HEK293 (cell line): Measurements from ENCODE around the gene VKORC1.
A peak's percentile ranks its signal among the peaks of the same experiment; 100 is the strongest.

Experiments
- GLIS1 ChIP-seq: fragments of 450-650 bp; formaldehyde crosslinking; IDR thresholded peaks from 2 replicates; pipeline ENCODE4 v1.5.1; 2016; ENCODE audit warnings: missing biosample characterization, missing genetic modification characterization
- KLF1 ChIP-seq: fragments of 450-650 bp; formaldehyde crosslinking; IDR thresholded peaks from 2 replicates; pipeline ENCODE4 v1.5.1; 2016; ENCODE audit warnings: missing biosample characterization, missing genetic modification characterization
- KLF10 ChIP-seq: fragments of 450-650 bp; IDR thresholded peaks from 2 replicates; pipeline ENCODE4 v1.5.1; 2018; ENCODE audit warnings: missing biosample characterization, mild to moderate bottlenecking, missing genetic modification characterization
- MYNN ChIP-seq: fragments of 450-650 bp; formaldehyde crosslinking; IDR thresholded peaks from 2 replicates; pipeline ENCODE4 v1.5.1; 2016; ENCODE audit warnings: missing biosample characterization, missing genetic modification characterization, borderline replicate concordance
- SALL2 ChIP-seq: fragments of 450-650 bp; formaldehyde crosslinking; IDR thresholded peaks from 2 replicates; pipeline ENCODE4 v1.5.0; 2017; ENCODE audit warnings: missing biosample characterization, mild to moderate bottlenecking, missing genetic modification characterization, borderline replicate concordance
- SP7 ChIP-seq: fragments of 450-650 bp; formaldehyde crosslinking; IDR thresholded peaks from 2 replicates; pipeline ENCODE4 v1.5.1; 2016; ENCODE audit warnings: missing biosample characterization, missing genetic modification characterization
- YY1 ChIP-seq: fragments of 450-650 bp; formaldehyde crosslinking; IDR thresholded peaks from 2 replicates; pipeline ENCODE4 v1.5.1; 2018; ENCODE audit warnings: missing biosample characterization, missing genetic modification characterization
- ZBTB20 ChIP-seq: fragments of 450-650 bp; formaldehyde crosslinking; IDR thresholded peaks from 2 replicates; pipeline ENCODE4 v1.5.1; 2016; ENCODE audit warnings: missing biosample characterization, missing genetic modification characterization
- ZNF138 ChIP-seq: fragments of 450-650 bp; formaldehyde crosslinking; IDR thresholded peaks from 2 replicates; pipeline ENCODE4 v1.5.1; 2016; ENCODE audit warnings: missing biosample characterization, missing genetic modification characterization, borderline replicate concordance
- ZNF146 ChIP-seq: fragments of 450-650 bp; formaldehyde crosslinking; IDR thresholded peaks from 2 replicates; pipeline ENCODE4 v1.5.1; 2016; ENCODE audit warnings: missing biosample characterization, missing genetic modification characterization
- ZNF157 ChIP-seq: fragments of 450-650 bp; formaldehyde crosslinking; IDR thresholded peaks from 2 replicates; pipeline ENCODE4 v1.5.1; 2016; ENCODE audit warnings: missing biosample characterization, missing genetic modification characterization
- ZNF174 ChIP-seq: fragments of 450-650 bp; formaldehyde crosslinking; IDR thresholded peaks from 2 replicates; pipeline ENCODE4 v1.5.0; 2017; ENCODE audit warnings: missing biosample characterization, mild to moderate bottlenecking, missing genetic modification characterization
- ZNF202 ChIP-seq: fragments of 450-650 bp; formaldehyde crosslinking; IDR thresholded peaks from 2 replicates; pipeline ENCODE4 v1.5.1; 2016; ENCODE audit warnings: missing biosample characterization, missing genetic modification characterization, borderline replicate concordance
- ZNF211 ChIP-seq: fragments of 450-650 bp; formaldehyde crosslinking; IDR thresholded peaks from 2 replicates; pipeline ENCODE4 v1.5.1; 2016; ENCODE audit warnings: low read depth, missing biosample characterization, missing genetic modification characterization
- ZNF221 ChIP-seq: fragments of 450-650 bp; formaldehyde crosslinking; IDR thresholded peaks from 2 replicates; pipeline ENCODE4 v1.5.1; 2017; ENCODE audit warnings: missing biosample characterization, missing genetic modification characterization, borderline replicate concordance
- ZNF354C ChIP-seq: fragments of 450-650 bp; formaldehyde crosslinking; IDR thresholded peaks from 2 replicates; pipeline ENCODE4 v1.5.1; 2016; ENCODE audit warnings: missing biosample characterization, missing genetic modification characterization, low read depth, borderline replicate concordance
- ZNF366 ChIP-seq: fragments of 450-650 bp; formaldehyde crosslinking; conservative IDR thresholded peaks from 2 replicates; pipeline ENCODE4 v1.5.1; 2016; ENCODE audit warnings: missing biosample characterization, missing genetic modification characterization
- ZNF521 ChIP-seq: fragments of 450-650 bp; formaldehyde crosslinking; IDR thresholded peaks from 2 replicates; pipeline ENCODE4 v1.5.1; 2017; ENCODE audit warnings: missing biosample characterization, mild to moderate bottlenecking, missing genetic modification characterization
- ZNF561 ChIP-seq: fragments of 450-650 bp; IDR thresholded peaks from 2 replicates; pipeline ENCODE4 v1.5.1; 2018; ENCODE audit warnings: missing biosample characterization, missing genetic modification characterization, borderline replicate concordance
- ZNF629 ChIP-seq: fragments of 450-650 bp; formaldehyde crosslinking; IDR thresholded peaks from 2 replicates; pipeline ENCODE4 v1.5.1; 2017; ENCODE audit warnings: missing biosample characterization, missing genetic modification characterization
- ZNF660 ChIP-seq: fragments of 450-650 bp; IDR thresholded peaks from 2 replicates; pipeline ENCODE4 v1.5.1; 2018; ENCODE audit warnings: missing biosample characterization, mild to moderate bottlenecking, missing genetic modification characterization
- ZNF768 ChIP-seq: fragments of 450-650 bp; formaldehyde crosslinking; IDR thresholded peaks from 2 replicates; pipeline ENCODE4 v1.5.1; 2018; ENCODE audit warnings: missing biosample characterization, mild to moderate bottlenecking, missing genetic modification characterization
- ZSCAN16 ChIP-seq: fragments of 450-650 bp; formaldehyde crosslinking; IDR thresholded peaks from 2 replicates; pipeline ENCODE4 v1.5.1; 2016; ENCODE audit warnings: missing biosample characterization, missing genetic modification characterization
- ZSCAN30 ChIP-seq: fragments of 450-650 bp; IDR thresholded peaks from 2 replicates; pipeline ENCODE4 v1.5.1; 2018; ENCODE audit warnings: missing biosample characterization, mild to moderate bottlenecking, missing genetic modification characterization, moderate library complexity
- TF ChIP-seq, protein P1 (sequence below): fragments of 450-650 bp; IDR thresholded peaks from 2 replicates; pipeline ENCODE4 v1.5.1; 2018; ENCODE audit warnings: missing biosample characterization, missing genetic modification characterization
- TF ChIP-seq, protein P2 (sequence below): fragments of 450-650 bp; formaldehyde crosslinking; IDR thresholded peaks from 2 replicates; pipeline ENCODE4 v1.5.1; 2017; ENCODE audit warnings: missing biosample characterization, missing genetic modification characterization
- TF ChIP-seq, protein P3 (sequence below): fragments of 450-650 bp; formaldehyde crosslinking; IDR thresholded peaks from 2 replicates; pipeline ENCODE4 v1.5.1; 2016; ENCODE audit warnings: missing biosample characterization, missing genetic modification characterization
- TF ChIP-seq, protein P4 (sequence below): fragments of 450-650 bp; formaldehyde crosslinking; IDR thresholded peaks from 2 replicates; pipeline ENCODE4 v1.5.1; 2016; ENCODE audit warnings: missing biosample characterization, missing genetic modification characterization
- TF ChIP-seq, protein P5 (sequence below): fragments of 450-650 bp; formaldehyde crosslinking; IDR thresholded peaks from 2 replicates; pipeline ENCODE4 v1.5.1; 2016; ENCODE audit warnings: missing biosample characterization, missing genetic modification characterization

Gene VKORC1

DNA sequence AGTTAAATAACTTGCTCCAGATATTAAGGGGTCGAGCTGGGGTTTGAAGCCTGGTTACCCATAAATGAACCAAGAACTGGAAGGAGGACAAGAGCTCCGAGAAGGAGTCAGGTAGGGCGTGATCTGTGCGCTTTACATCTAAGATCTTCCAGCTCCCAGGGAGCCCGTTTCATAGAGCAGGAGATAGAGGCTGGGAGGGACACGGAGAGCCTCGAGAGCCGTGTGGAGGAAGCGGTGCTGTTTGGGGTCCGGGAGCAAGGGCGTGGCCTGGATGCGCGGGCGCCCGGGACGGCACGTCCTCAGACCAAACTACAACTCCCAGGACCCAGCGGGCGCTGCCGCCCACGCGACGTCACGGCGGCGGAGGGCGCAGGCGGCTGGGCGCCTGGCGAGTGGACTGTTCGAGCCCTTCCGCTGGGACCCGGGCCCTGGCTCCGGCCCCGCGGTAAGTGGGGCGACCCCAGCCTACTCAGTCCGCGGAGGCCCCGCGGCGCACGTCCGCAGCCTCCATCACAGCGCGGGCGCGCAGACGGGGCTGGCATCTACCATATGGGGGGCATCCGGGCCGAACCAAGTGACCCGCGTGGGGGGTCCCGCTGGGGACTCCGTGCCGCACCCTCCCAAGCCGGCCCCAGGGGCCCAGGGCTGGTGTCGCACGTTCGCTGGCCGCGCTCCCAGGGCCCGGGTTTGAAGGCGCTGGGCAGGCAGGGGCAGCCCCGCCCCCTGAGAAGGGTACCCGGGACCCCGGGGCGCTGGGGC, 13.6 kb upstream of the VKORC1 start, which contains the start of gene BCKDK (continued):
- TF ChIP-seq, protein P1, sequence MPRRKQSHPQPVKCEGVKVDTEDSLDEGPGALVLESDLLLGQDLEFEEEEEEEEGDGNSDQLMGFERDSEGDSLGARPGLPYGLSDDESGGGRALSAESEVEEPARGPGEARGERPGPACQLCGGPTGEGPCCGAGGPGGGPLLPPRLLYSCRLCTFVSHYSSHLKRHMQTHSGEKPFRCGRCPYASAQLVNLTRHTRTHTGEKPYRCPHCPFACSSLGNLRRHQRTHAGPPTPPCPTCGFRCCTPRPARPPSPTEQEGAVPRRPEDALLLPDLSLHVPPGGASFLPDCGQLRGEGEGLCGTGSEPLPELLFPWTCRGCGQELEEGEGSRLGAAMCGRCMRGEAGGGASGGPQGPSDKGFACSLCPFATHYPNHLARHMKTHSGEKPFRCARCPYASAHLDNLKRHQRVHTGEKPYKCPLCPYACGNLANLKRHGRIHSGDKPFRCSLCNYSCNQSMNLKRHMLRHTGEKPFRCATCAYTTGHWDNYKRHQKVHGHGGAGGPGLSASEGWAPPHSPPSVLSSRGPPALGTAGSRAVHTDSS (tag by site-specific recombination), result no peak
- no peak for TF ChIP-seq ZSCAN16 (tag by site-specific recombination)
- no peak for TF ChIP-seq MYNN (tag by site-specific recombination)
- peak; percentile 73; the same call in 1 of the 2 replicates for TF ChIP-seq ZSCAN30
- peak; percentile 81; the same call in 1 of the 2 replicates for TF ChIP-seq KLF1 (tag by site-specific recombination)
- TF ChIP-seq SP7 (tag by site-specific recombination), result peak; percentile 26; the same call in 1 of the 2 replicates
- TF ChIP-seq, protein P2, sequence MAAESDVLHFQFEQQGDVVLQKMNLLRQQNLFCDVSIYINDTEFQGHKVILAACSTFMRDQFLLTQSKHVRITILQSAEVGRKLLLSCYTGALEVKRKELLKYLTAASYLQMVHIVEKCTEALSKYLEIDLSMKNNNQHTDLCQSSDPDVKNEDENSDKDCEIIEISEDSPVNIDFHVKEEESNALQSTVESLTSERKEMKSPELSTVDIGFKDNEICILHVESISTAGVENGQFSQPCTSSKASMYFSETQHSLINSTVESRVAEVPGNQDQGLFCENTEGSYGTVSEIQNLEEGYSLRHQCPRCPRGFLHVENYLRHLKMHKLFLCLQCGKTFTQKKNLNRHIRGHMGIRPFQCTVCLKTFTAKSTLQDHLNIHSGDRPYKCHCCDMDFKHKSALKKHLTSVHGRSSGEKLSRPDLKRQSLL, result peak; percentile 98
- peak; percentile 90 for TF ChIP-seq ZNF629 (tag by site-specific recombination)
- TF ChIP-seq ZNF768, result no peak
- TF ChIP-seq, protein P3, sequence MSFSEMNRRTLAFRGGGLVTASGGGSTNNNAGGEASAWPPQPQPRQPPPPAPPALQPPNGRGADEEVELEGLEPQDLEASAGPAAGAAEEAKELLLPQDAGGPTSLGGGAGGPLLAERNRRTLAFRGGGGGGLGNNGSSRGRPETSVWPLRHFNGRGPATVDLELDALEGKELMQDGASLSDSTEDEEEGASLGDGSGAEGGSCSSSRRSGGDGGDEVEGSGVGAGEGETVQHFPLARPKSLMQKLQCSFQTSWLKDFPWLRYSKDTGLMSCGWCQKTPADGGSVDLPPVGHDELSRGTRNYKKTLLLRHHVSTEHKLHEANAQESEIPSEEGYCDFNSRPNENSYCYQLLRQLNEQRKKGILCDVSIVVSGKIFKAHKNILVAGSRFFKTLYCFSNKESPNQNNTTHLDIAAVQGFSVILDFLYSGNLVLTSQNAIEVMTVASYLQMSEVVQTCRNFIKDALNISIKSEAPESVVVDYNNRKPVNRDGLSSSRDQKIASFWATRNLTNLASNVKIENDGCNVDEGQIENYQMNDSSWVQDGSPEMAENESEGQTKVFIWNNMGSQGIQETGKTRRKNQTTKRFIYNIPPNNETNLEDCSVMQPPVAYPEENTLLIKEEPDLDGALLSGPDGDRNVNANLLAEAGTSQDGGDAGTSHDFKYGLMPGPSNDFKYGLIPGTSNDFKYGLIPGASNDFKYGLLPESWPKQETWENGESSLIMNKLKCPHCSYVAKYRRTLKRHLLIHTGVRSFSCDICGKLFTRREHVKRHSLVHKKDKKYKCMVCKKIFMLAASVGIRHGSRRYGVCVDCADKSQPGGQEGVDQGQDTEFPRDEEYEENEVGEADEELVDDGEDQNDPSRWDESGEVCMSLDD (tag by site-specific recombination), result no peak
- TF ChIP-seq SALL2, result no peak
- TF ChIP-seq ZNF521 (tag by site-specific recombination), result no peak
- TF ChIP-seq ZNF157 (tag by site-specific recombination), result no peak
- TF ChIP-seq KLF10 (tag by site-specific recombination), result peak; percentile 57
- no peak for TF ChIP-seq ZNF221 (tag by site-specific recombination)
- peak; percentile 99 for TF ChIP-seq ZBTB20
- TF ChIP-seq ZNF202 (tag by site-specific recombination), result no peak
- TF ChIP-seq ZNF211 (tag by site-specific recombination), result no peak
- TF ChIP-seq YY1 (tag by site-specific recombination), result peak; percentile 47; the same call in 1 of the 2 replicates
- no peak for TF ChIP-seq ZNF146 (tag by site-specific recombination)
- TF ChIP-seq ZNF561 (tag by site-specific recombination), result peak; percentile 83; the same call in 1 of the 2 replicates
- TF ChIP-seq, protein P4, sequence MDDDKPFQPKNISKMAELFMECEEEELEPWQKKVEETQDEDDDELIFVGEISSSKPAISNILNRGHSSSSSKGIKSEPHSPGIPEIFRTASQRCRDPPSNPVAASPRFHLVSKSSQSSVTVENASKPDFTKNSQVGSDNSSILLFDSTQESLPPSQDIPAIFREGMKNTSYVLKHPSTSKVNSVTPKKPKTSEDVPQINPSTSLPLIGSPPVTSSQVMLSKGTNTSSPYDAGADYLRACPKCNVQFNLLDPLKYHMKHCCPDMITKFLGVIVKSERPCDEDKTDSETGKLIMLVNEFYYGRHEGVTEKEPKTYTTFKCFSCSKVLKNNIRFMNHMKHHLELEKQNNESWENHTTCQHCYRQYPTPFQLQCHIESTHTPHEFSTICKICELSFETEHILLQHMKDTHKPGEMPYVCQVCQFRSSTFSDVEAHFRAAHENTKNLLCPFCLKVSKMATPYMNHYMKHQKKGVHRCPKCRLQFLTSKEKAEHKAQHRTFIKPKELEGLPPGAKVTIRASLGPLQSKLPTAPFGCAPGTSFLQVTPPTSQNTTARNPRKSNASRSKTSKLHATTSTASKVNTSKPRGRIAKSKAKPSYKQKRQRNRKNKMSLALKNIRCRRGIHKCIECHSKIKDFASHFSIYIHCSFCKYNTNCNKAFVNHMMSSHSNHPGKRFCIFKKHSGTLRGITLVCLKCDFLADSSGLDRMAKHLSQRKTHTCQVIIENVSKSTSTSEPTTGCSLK (tag by site-specific recombination), result no peak
- no peak; the same call in none of the 2 replicates for TF ChIP-seq ZNF660
- peak; percentile 74 for TF ChIP-seq GLIS1 (tag by site-specific recombination)
- TF ChIP-seq ZNF354C, result no peak
- TF ChIP-seq, protein P5, sequence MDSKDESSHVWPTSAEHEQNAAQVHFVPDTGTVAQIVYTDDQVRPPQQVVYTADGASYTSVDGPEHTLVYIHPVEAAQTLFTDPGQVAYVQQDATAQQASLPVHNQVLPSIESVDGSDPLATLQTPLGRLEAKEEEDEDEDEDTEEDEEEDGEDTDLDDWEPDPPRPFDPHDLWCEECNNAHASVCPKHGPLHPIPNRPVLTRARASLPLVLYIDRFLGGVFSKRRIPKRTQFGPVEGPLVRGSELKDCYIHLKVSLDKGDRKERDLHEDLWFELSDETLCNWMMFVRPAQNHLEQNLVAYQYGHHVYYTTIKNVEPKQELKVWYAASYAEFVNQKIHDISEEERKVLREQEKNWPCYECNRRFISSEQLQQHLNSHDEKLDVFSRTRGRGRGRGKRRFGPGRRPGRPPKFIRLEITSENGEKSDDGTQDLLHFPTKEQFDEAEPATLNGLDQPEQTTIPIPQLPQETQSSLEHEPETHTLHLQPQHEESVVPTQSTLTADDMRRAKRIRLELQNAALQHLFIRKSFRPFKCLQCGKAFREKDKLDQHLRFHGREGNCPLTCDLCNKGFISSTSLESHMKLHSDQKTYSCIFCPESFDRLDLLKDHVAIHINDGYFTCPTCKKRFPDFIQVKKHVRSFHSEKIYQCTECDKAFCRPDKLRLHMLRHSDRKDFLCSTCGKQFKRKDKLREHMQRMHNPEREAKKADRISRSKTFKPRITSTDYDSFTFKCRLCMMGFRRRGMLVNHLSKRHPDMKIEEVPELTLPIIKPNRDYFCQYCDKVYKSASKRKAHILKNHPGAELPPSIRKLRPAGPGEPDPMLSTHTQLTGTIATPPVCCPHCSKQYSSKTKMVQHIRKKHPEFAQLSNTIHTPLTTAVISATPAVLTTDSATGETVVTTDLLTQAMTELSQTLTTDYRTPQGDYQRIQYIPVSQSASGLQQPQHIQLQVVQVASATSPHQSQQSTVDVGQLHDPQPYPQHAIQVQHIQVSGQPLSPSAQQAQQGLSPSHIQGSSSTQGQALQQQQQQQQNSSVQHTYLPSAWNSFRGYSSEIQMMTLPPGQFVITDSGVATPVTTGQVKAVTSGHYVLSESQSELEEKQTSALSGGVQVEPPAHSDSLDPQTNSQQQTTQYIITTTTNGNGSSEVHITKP (tag by site-specific recombination), result peak; percentile 97
- TF ChIP-seq ZNF174, result no peak
- no peak for TF ChIP-seq ZNF138 (tag by site-specific recombination)
- TF ChIP-seq ZNF366, result no peak
